OCI-LY7 (cell line): ENCODE results near the gene ZGPAT. TPM values are rescaled to one million over a fixed set of nuclear protein-coding genes. Genes with fewer than 3 reads are reported as not detected.

ENCODE experiments used
- BruUV-seq: library from RNA; stranded (reverse); fragments of 400-500 nt; replicated peaks from 2 replicates; lab custom pipeline; 2021; lab: Mats Ljungman, UMichigan
- CTCF ChIA-PET: fragments of 300-600 bp; sonication (Branson Sonifier 250); formaldehyde crosslinking; loops from one replicate; lab custom pipeline; 2022; ENCODE audit warnings: antibody characterized with exemption; ENCODE audit not compliant: unreplicated experiment; lab: Charles Lee
- POLR2A ChIA-PET: fragments of 300-600 bp; sonication (Branson Sonifier 250); formaldehyde crosslinking; loops from one replicate; lab custom pipeline; 2022; ENCODE audit warnings: antibody characterized with exemption; lab: Charles Lee
- DNase-seq: peaks from one replicate; pipeline ENCODE4 v3.0.0-alpha.2; 2015; ENCODE audit warnings: low spot score
- H2AFZ ChIP-seq: fragments of 200-600 bp; sonication (generic), shearing (Covaris generic); 2 replicates; pipeline ENCODE4 v1.6.1; 2014; ENCODE audit warnings: mild to moderate bottlenecking, antibody characterized with exemption, low read length, moderate library complexity
- H3K27ac ChIP-seq: fragments of 200-600 bp; sonication (generic); 2 replicates; pipeline ENCODE4 v1.5.1; 2014; ENCODE audit warnings: mixed run types, low read depth, mild to moderate bottlenecking, moderate library complexity, low read length, inconsistent platforms; ENCODE audit not compliant: poor library complexity, severe bottlenecking
- H3K36me3 ChIP-seq: fragments of 200-600 bp; sonication (generic); 2 replicates; pipeline ENCODE4 v1.6.1; 2014; ENCODE audit warnings: mild to moderate bottlenecking, antibody characterized with exemption, low read length, moderate library complexity, mixed read lengths; ENCODE audit not compliant: insufficient read depth
- H3K4me1 ChIP-seq: fragments of 200-600 bp; sonication (generic); 2 replicates; pipeline ENCODE4 v1.5.1; 2014; ENCODE audit warnings: mild to moderate bottlenecking, low read length; ENCODE audit not compliant: insufficient read depth, poor library complexity, severe bottlenecking
- H3K4me2 ChIP-seq: fragments of 200-600 bp; sonication (generic); 2 replicates; pipeline ENCODE4 v1.6.1; 2014; ENCODE audit warnings: mild to moderate bottlenecking, low read length
- H3K4me3 ChIP-seq: fragments of 200-600 bp; sonication (generic); 2 replicates; pipeline ENCODE4 v1.5.1; 2014; ENCODE audit warnings: mild to moderate bottlenecking, low read depth, low read length; ENCODE audit not compliant: poor library complexity, severe bottlenecking
- H3K79me2 ChIP-seq: fragments of 200-600 bp; sonication (generic); 2 replicates; pipeline ENCODE4 v1.6.1; 2016; ENCODE audit warnings: low read depth, mild to moderate bottlenecking, low read length, moderate library complexity, mixed read lengths; ENCODE audit not compliant: insufficient read depth
- H3K9me2 ChIP-seq: fragments of 200-600 bp; sonication (generic); 2 replicates; pipeline ENCODE4 v1.6.1; 2016; ENCODE audit warnings: mild to moderate bottlenecking, low read length, mixed read lengths; ENCODE audit not compliant: insufficient read depth
- H3K9me3 ChIP-seq: fragments of 200-600 bp; sonication (generic); 2 replicates; pipeline ENCODE4 v1.6.1; 2014; ENCODE audit warnings: mild to moderate bottlenecking, mixed run types, low read length, mixed read lengths
- H4K20me1 ChIP-seq: fragments of 200-600 bp; sonication (generic); 2 replicates; pipeline ENCODE4 v1.6.1; 2014; ENCODE audit warnings: mild to moderate bottlenecking, antibody characterized with exemption, low read length, moderate library complexity, mixed read lengths; ENCODE audit not compliant: insufficient read depth
- CTCF ChIP-seq: fragments of 200-600 bp; sonication (generic); conservative IDR thresholded peaks from 2 replicates; pipeline ENCODE4 v1.5.1; 2014; ENCODE audit warnings: mild to moderate bottlenecking, antibody characterized with exemption, low read length, moderate library complexity, mixed read lengths
- EZH2phosphoT487 ChIP-seq: fragments of 200-600 bp; sonication (generic); IDR thresholded peaks from 2 replicates; pipeline ENCODE4 v1.6.1; 2018; ENCODE audit warnings: low read depth, borderline replicate concordance, mild to moderate bottlenecking, mixed run types, antibody characterized with exemption, low read length, moderate library complexity, mixed read lengths
- intact Hi-C: fragments of 100-400 bp; cut with micrococcal nuclease; formaldehyde crosslinking; loops from one replicate; pipeline ENCODE4 v1.10.0; 2022; ENCODE audit not compliant: unreplicated experiment
- total RNA-seq, 2 experiments: library from RNA; depleted of rRNA in 1 of 2; stranded (reverse); fragments of >200 nt in 1 of 2; shearing (Covaris generic) in 1 of 2; gene quantifications; 2 replicates each; pipeline ENCODE4 v1.2.3, GENCODE V29; 2014 to 2022

ZGPAT gene
- total RNA-seq, 2 experiments from 2014 or later, result 43.9 to 55.4 TPM

DNA sequence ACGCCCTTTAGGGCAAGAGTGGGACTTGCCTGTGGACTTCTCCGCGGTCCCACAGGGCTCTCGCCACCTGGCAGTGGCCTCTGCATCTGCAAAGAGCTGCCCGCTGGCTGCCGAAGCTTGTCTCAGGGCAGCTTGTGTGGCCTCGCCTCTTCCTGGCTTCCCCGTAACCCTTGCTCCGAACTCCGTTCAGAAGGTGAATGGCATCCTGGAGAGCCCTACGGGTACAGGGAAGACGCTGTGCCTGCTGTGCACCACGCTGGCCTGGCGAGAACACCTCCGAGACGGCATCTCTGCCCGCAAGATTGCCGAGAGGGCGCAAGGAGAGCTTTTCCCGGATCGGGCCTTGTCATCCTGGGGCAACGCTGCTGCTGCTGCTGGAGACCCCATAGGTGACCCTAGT is 46.7 kb upstream of the ZGPAT start:
- Histone ChIP-seq H3K4me1 (peaks cover 11% of the 10 kb centered on the region), H3K27ac (no peak overlapping the region), H4K20me1 (no peaks in the 10 kb centered on the region), H3K79me2 (peaks cover 13% of the 10 kb centered on the region; the same call in 1 of the 2 replicates), H3K9me3 (no peaks in the 10 kb centered on the region), H3K4me2 (no peak overlapping the region), H3K4me3 (no peak overlapping the region), H3K36me3 (peaks cover 34% of the 10 kb centered on the region), H3K9me2 (no peaks in the 10 kb centered on the region), H2AFZ (no peak overlapping the region)
- BruUV-seq, result no TSS peak
- CTCF ChIA-PET, result no interaction called here
- no peak for DNase-seq
- intact Hi-C loops, result no loop called here
- POLR2A ChIA-PET, result no interaction called here
- TF ChIP-seq EZH2phosphoT487 (no peak), CTCF (no peak)

DNA sequence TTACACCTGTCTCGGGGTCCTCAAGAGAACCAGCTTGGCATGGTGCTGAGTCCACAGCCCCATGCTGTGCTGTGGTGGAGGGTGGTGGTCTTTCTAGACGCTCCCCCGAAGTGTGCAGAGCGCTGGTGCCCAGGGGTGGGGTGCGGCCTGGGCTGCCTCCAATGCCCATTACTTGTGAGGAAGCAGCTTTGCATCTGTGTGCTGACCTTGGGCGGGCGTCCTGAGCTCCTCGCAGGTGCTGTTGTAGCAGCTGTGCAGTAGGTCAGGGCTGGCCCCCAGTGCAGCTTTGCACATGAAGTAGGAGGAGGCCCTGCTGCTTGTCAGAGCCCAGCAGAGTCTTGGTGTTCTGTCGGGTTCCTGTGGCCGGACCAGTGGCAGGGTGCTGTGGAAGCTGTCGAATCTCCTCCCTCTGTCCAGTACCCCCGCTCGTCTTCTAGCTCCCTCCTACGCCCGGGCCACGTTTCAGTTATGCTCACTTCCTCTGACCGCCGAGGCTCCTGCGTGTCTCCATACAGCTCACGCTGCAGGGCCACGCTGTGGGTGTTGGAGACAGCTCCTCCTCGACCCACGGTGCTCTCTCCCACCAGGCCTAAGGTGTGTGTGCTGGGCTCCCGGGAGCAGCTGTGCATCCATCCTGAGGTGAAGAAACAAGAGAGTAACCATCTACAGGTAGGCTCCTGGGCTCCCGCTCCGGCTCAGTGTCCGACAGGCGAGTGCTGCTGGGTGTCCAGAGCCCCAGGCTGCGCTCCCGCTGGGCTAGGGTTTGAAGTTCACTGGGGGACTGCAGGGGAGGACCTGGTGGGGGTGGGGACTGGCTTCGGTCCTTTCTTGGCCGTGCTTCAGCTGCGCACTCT is 45.7 kb upstream of the ZGPAT start:
- Histone ChIP-seq H4K20me1 (no peaks in the 10 kb centered on the region), H3K9me2 (no peaks in the 10 kb centered on the region), H3K79me2 (peaks cover 13% of the 10 kb centered on the region; the same call in 1 of the 2 replicates), H3K4me1 (peaks cover 11% of the 10 kb centered on the region), H3K9me3 (no peaks in the 10 kb centered on the region), H3K4me3 (no peak overlapping the region), H3K27ac (no peak overlapping the region), H3K4me2 (no peak overlapping the region), H3K36me3 (peaks cover 42% of the 10 kb centered on the region), H2AFZ (no peak overlapping the region)
- intact Hi-C loops, result no loop called here
- ChIA-PET CTCF (no interaction called here), POLR2A (no interaction called here)
- TF ChIP-seq EZH2phosphoT487, result no peak
- TF ChIP-seq CTCF, result no peak
- BruUV-seq, result no TSS peak
- no peak for DNase-seq

DNA sequence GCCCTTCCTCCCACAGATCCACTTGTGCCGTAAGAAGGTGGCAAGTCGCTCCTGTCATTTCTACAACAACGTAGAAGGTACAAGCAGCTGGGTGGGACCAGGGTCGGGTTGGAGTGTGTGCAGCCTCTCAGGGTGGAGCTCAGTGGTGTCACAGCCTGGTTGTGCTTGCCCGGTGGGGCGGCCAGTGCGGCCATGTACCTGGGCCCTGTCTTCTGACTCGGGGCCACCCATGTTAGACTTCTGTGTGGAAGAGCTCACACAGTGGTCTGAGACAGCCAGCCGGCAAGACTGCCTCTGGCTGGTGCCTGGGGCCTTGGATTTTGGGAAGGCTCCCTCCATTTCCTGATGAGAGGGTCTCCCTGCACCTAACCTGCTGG is 45.0 kb upstream of the ZGPAT start:
- POLR2A ChIA-PET, result no interaction called here

More for the DNA sequence above, 45.0 kb upstream of the ZGPAT start:
- H3K9me2 ChIP-seq, result no peaks in the 10 kb centered on the region
- H2AFZ ChIP-seq, result no peak overlapping the region
- intact Hi-C loops, result no loop called here
- H3K36me3 ChIP-seq, result peaks cover 48% of the 10 kb centered on the region
- no TSS peak for BruUV-seq
- H3K4me3 ChIP-seq, result no peak overlapping the region
- no peak for DNase-seq
- CTCF ChIA-PET, result no interaction called here
- peaks cover 7% of the 10 kb centered on the region for H3K4me1 ChIP-seq
- peaks cover 13% of the 10 kb centered on the region; the same call in 1 of the 2 replicates for H3K79me2 ChIP-seq
- no peak overlapping the region for H3K4me2 ChIP-seq
- TF ChIP-seq EZH2phosphoT487, result no peak
- TF ChIP-seq CTCF, result no peak
- no peak overlapping the region for H3K27ac ChIP-seq
- no peaks in the 10 kb centered on the region for H4K20me1 ChIP-seq
- no peaks in the 10 kb centered on the region for H3K9me3 ChIP-seq
